Measurements from ENCODE around the gene ZNF23.
A peak's percentile ranks its signal among the peaks of the same experiment; 100 is the strongest.

Gene ZNF23

GRCh38 chr16:71472051-71472450 is 10.0 kb upstream of the ZNF23 start:
- DNase-seq (ENCODE audit: low read depth in 2 of 2): no peak

- no peak for DNase-seq (ENCODE audit: low read depth in 2 of 2)
Measured at GRCh38 chr16:71467810-71468209, 5.8 kb upstream of the ZNF23 start.

DNA sequence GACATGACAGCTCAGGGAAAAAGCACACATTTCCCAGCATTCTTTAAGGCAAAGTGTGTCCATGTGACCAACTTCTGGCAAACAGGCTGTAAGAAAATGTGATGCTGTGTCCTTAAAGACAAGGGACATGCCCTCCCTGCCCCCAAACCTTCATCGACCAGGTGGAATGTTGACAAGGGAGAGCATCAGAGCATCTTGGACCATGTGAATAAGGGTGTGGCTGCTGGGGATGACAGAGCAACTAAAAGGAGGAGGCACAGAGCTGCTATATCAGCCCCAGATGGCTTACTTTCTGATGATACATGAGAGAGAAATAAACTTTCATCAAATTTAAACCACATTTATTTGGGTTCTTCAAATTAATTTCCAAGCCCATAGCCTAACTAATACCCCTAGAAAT is 2.2 kb upstream of the ZNF23 start:
- no peak for DNase-seq (ENCODE audit: low read depth in 2 of 2)

DNA sequence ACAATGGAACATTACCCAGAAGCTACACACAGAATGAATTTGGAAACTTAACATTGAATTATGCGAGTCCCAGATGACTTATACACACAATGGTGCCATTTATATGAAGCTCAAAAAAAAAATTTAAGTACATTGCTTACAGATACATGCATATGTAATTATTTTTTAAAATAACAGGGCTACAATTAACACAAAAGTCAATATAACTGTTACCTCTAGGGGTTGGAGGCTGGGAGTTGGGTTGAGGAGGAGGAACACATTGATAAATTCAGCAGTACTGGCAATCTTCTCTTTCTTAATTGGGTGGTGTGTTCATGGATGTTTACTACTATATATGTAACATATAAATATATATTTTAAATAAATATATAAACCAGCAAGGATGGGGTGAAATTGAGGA is 1.1 kb downstream of the ZNF23 start:
- no peak for DNase-seq (ENCODE audit: low read depth in 2 of 2)

- peak; percentile 82 to 84 for DNase-seq (ENCODE audit: low read depth in 2 of 2)
Measured at GRCh38 chr16:71460236-71460635, 1.8 kb downstream of the ZNF23 start.

GRCh38 chr16:71459510-71459909 is 2.5 kb downstream of the ZNF23 start:
- no peak for DNase-seq (ENCODE audit: low read depth in 2 of 2)

DNA sequence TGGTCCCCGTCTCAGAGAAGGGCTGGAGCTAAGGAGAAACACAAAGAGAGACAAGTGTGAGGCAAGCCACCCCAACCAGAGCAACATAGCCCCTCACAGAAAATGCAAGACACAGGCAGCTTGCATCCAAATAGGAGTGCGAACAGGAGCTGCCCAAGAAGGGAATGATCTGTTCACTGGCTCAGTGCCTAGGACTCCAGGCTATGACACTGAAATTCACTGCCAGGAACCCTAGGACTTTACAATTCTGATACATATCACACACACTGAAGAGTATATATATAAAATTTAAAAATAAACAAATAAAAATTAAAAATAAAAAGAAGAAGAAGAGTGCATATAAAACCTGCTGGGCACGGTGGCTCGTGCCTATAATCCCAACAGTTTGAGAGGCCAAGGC is 5.2 kb downstream of the ZNF23 start:
- no peak for DNase-seq (ENCODE audit: low read depth in 2 of 2)

DNA sequence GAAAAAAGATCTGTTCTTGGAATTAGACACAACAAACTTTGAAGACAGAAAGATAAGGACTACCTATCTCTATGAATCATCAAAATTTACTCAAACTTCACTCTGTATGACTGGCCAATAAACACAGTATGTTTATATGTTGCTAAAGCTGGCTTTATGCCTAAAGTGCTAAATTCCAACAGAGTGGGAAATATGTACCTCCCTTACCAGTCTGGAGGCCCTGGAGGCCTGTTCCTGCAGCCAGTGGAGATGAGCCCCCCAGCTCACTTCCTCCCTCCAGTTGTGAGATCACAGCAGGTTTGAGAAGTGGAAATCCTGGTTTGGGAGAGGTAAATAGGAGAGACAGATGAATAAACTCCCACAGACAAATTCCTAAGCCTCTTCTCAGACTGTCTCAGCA is 9.0 kb downstream of the ZNF23 start:
- no peak for DNase-seq (ENCODE audit: low read depth in 2 of 2)

- no peak for DNase-seq (ENCODE audit: low read depth in 2 of 2)
Measured at GRCh38 chr16:71449020-71449419, 13.0 kb downstream of the ZNF23 start.

GRCh38 chr16:71448274-71448866 is 13.7 kb downstream of the ZNF23 start:
- no peak for DNase-seq (ENCODE audit: low read depth in 2 of 2)

DNA sequence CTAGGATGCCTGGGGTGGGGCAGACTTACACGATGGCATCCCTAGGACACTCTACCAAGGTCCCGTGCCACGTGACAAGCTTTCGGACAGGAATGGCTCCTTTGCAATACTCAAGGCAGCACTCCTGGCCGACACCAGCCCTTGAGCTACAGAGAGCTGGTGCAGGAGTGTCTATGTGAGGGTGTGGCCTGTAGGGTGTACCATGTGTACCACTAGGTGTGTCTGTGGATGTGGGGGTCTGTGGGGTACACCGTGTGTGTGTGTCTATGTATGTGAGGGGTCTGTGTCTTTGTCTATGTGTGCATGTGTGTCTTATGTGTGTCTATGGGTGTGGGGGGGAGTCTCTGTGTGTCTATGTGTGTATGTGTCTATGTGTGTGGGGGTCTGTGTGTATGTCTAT is 18.3 kb downstream of the ZNF23 start:
- DNase-seq (ENCODE audit: low read depth in 2 of 2): no peak

DNA sequence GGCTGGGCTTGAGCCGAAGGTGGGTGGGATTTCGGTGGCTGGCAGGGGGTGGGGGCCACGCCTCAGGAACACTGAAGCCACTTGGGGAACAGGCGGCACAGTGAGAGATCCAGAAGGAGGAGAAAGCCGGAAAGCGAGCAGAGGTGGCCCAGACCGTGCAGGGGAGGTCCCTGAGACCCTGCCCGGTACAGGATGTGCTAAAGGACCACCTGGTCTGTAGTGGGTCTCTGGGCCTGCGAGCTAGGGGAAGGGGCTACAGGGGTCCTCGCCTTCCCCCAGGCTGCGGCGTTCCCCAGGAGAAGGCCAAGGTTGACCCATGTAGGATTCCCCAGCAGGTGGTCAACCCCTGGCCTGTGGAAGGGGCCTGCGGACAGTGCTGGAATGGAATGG is 20.0 kb downstream of the ZNF23 start, which contains the start of gene TLE7:
TLE7 (minus strand) TSS at position 4 of the 390 bp plus-strand sequence. CDS start 8,730 bp downstream, outside the sequence.
- DNase-seq (ENCODE audit: low read depth in 2 of 2): no peak

GRCh38 chr16:71441348-71442050 is 20.5 kb downstream of the ZNF23 start:
- no peak for DNase-seq (ENCODE audit: low read depth in 2 of 2)

DNA sequence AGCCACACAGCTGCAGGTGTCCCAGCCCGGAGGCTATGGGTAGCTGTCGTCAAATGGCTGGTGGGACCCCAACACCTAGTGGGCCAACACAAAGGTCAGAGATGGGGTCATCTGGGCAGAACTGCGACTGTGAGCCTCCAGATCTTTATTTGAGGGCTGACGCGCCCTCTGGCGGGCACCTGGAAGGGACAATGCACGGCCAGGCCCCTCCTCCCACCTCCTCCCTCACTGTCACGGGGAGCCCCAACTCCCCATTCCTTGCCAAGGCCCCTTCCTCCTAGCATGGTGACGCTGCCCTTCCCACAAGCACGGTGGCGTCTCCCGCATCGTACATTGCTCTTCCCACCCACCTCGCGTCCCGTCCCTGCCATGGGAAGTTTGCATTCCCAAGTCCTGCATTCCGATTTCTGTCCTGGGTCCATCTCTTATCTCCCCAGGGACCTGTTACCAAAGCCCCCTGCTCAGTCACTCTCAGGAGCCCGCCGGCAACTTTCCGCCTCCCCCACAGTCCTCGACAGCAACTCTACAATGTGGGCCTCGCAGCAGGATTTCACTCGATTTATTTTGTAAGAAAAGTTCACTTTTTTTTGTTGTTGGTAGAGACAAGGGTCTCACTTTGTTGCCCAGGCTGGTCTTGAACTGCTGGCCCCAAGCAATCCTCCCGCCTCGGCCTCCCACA is 21.2 kb downstream of the ZNF23 start:
- DNase-seq (ENCODE audit: low read depth in 2 of 2): no peak

- no peak for DNase-seq (ENCODE audit: low read depth in 2 of 2)
Measured at GRCh38 chr16:71439523-71439922, 22.5 kb downstream of the ZNF23 start.

DNA sequence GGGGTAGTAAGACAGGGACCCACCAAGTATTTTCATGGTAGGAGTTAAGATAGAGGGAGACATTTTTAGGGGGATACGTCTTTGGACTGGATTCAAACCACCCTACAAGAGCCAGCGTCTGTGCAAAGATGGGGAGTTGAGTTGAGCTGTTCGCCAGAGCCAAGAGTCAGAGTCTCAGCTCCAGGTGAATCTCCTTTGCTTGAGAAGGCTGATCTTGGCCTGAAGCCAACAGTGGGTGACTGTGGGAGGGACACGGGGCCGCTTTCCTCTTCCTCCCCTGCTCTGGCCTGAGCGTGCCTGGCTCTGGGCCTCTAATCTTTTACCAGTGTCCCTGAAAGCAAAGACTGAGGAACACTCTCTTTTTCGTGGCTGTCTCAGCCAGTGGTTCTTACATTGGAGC is 25.6 kb downstream of the ZNF23 start:
- no peak for DNase-seq (ENCODE audit: low read depth in 2 of 2)

GRCh38 chr16:71432906-71433305 is 29.1 kb downstream of the ZNF23 start:
- DNase-seq (ENCODE audit: low read depth in 2 of 2): no peak

DNA sequence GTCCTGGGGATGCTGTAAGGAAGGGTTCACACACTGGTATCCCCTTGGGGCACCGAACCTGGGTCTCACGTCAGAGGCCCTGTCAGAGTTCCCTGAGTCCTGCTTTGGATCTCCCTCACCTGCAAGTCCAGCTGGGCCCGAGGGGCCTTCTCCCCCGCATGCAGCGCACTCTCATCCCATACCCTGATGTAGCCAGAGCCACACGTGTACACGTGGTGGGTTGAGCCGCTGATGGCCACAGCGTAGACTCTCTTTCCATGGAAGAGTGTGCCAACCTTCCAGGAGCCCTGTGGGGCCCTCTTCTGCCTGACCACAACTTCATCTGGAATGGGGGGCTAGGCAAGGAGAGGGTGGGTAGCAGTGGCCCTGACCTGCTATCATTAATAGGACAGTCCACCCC is 30.1 kb downstream of the ZNF23 start:
- no peak for DNase-seq (ENCODE audit: low read depth in 2 of 2)

DNA sequence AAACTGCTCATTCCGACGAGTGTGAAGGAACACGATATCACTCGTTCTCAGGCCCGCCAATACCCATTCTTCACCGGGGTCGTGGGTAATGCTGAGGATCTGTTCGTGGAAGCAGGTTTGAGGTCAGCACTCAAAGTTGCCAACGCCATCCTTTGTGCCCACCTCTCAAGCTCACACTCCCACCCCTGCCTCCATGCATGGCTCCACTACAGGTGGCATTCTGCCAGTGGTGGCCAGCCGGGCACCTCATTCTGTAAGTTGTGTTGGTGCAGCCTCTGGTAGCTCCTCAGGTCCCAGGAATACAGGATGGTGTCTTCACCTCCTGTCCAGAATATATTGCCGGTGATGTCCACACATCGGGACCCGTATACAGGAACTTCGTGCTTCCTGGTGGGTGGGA is 30.9 kb downstream of the ZNF23 start:
- DNase-seq (ENCODE audit: low read depth in 2 of 2): no peak

DNA sequence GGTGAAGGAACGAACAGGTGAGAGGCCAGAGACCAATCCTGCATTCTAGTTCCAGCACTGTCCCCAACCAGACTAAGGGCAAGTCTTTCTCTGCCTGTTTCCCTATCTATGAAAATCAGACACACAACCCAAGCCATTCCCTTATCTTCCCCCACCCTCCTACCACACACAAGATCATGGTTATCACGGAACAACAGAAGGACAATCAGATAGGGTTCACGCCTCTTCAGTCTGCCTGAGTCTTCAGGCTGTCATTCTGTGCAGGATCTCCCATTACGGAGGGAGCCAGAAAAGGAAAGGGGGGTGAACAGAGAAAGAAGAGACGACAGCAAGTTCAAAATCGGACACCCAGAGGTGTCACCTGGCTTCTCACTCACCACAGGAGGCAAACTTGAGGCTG is 31.3 kb downstream of the ZNF23 start:
- no peak for DNase-seq (ENCODE audit: low read depth in 2 of 2)

DNA sequence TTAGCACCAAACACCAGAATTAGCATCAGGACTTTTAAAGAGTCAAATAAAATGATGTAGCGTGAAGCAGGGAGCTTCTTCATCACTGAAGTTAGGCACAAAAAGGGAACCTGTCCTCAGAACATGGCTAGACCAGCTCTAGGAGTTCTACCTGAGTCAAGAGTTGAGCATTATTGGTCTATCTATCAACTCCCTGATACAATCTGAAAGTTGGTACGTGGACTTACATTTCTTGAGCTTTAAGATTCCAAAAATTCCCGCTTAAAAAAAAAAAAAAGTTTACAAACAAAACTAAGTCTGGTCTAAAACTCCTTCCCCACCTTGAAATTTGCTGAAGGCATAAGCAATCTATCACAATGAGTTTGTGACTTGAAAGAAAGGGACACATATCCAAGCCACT is 32.5 kb downstream of the ZNF23 start:
- no peak for DNase-seq (ENCODE audit: low read depth in 2 of 2)

DNA sequence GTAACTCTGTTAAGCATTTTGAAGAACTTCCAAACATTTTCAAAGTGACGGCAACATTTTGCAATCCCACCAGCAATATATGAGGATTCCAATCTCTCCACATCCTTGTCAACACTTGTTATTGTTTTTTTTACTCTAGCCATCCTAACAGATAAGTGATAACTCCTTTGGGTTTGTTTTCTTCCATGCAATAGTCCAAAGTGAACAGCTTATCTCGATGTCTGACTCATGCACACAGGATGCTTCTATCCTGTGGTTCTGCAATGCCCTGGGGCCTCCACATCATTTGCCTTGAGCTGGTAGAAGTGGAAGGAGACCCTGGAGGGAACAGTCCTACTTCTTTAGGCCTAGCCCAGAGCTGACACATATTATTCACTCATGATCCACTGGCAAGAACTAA is 33.2 kb downstream of the ZNF23 start:
- DNase-seq (ENCODE audit: low read depth in 2 of 2): no peak

- no peak for DNase-seq (ENCODE audit: low read depth in 2 of 2)
Measured at GRCh38 chr16:71428385-71428784, 33.7 kb downstream of the ZNF23 start.
